Endothelial cell of hepatic sinusoid (primary cell): ENCODE measurements around the gene TCFL5.

Experiments used
- in situ Hi-C: cut with HindIII; loops from 2 replicates; pipeline ENCODE4 v1.10.0; 2017; ENCODE audit warnings: low sequenced_read_pairs

Gene TCFL5

GRCh38 chr20:62838128-62838891 lies 23.3 kb downstream of the TCFL5 start:
- in situ Hi-C loops: no loop called here

DNA sequence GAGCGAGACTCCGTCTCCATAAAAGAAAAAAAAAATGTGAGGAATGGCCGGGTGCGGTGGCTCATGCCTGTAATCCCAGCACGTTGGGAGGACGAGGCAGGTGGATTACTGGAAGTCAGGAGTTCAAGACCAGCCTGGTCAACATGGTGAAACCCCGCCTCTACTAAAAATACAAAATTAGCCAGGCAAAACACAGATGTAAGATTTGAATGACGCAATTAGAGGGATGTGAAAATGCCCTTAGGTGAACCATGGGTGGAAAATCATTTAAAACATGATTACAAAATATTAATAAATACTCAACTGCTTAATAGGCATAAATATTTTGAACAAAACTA lies 23.9 kb downstream of the TCFL5 start:
- in situ Hi-C loops: no loop called here

DNA sequence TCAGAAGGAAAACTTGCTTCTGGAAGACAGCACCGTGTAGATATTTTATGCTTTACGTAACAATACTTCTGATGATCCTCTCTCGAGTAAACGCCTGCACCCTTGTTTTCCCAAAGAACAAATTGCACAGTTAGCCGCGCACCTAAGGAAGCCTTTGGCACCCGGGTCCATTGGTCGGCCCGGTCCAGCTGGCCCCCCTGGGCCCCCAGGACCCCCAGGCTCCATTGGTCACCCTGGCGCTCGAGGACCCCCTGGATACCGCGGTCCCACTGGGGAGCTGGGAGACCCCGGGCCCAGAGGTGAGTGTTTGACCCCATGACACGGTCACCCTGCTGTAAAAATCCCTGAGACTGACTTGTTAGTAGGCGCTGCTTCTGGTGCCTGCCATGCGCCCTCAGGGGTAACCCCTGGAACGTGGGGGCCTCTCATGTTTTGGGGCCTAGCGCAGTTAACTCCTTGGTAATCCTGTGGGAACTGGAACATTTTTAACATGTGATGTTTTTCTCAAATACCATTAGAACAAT lies 24.6 kb downstream of the TCFL5 start:
- in situ Hi-C loops: no loop called here

- in situ Hi-C loops: no loop called here
These were observed 25.4 kb downstream of the TCFL5 start for GRCh38 chr20:62835931-62836861.

- in situ Hi-C loops: no loop called here
These were observed 26.5 kb downstream of the TCFL5 start for GRCh38 chr20:62834967-62835730.

DNA sequence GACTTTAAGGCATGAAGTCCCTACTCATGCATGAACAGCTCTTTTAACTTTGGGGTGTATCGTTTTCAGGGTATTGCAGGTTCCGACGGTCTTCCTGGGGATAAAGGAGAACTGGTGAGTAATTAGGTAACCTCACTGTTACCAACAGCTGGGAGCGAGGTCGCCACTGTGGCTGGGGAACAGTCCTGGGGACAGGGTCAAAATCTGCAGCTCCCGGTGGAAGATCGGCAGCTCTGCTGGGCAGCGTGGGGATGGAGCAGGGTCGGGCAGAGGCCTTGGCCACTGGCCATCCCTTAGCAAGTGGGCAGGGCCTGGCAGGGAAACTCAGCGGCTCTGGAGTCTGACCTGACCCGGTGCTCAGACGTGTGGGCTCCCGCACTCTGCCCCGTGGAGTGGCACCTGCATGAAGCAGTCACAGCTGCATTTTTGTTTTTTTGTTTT lies 28.7 kb downstream of the TCFL5 start:
- in situ Hi-C loops: no loop called here

- in situ Hi-C loops: no loop called here
These were observed 29.3 kb downstream of the TCFL5 start for GRCh38 chr20:62832212-62832922.

- in situ Hi-C loops: no loop called here
These were observed 29.8 kb downstream of the TCFL5 start for GRCh38 chr20:62831854-62832211.

- in situ Hi-C loops: no loop called here
These were observed 30.2 kb downstream of the TCFL5 start for GRCh38 chr20:62831361-62831788.

DNA sequence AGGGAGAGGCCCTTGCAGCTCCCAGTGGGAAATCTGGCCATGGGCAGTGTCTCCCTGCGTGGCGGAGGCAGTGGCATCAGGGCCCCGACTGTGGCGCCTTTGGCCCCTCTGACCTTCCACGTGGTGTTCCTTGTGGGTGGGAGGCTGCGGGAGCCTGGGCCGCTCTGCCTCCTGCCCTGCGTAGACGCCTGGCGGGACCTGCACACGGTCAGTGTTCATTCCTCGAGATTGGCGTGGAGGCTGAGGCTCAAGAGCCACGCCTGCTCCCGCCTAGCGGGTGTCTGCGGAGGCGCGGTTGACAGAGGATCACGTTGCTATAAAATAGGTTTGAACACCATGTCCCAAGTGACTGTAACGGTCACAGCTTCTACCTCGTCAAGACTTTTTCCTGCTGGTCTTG lies 30.8 kb downstream of the TCFL5 start:
- in situ Hi-C loops: no loop called here

DNA sequence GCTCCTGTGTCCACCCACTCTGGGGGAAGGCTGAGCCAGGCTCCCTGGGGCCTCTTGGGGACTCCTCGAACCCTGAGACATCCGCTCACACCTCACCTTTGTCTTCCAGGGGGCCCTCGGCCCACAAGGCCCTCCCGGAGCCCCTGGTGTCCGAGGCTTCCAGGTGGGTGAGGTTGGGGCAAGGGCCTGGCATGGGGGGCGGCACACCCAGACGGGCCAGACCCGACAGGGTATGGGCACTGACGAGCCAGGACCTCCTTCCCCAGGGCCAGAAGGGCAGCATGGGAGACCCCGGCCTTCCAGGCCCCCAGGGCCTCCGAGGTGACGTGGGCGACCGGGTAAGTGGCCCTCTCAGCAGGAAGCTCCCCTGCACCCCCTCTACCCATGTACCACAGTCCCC lies 31.4 kb downstream of the TCFL5 start:
- in situ Hi-C loops: no loop called here

DNA sequence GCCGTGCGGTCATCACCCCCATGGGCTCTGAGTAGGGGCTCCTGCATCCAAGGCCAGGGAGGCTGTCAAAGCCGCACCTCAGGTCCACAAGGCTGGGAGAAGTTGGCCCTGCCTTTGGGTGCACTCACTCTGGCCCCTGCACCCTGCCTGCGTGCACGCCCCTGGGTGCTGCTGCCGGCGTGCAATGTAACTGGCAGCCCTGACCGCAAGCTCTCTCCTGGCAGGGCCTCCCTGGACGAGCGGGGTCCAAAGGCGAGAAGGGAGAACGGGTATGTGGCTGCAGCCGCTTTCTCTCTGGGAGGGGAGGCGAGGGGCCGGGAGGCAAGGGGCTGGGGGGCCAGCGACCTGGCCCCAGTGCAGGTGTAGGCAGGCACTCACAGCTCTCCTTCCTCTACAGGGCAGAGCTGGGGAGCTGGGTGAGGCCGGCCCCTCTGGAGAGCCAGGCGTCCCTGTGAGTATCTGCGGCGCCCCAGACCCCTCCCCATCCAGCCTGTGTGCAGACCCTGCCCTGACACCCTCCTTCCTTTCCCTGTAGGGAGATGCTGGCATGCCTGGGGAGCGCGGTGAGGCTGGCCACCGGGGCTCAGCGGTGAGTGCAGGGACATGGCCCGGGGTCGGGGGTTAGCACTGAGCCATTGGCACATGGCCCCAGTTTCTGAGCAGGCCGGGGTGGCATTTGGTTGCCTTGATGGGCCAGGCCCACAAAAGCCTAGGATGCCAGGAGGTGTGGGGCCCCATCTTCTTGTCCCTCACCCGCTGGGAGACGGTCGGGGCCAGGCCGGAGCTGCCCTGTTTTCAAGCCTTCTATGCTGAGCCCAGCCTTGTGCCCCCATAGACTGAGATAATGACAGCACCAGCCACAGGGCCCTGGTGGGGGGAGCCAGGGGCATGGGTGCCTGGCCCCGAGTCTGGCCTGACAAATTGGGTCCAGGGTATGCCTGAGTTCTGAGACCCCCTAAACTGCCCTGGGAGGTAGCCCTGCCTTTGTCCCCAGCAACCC lies 32.1 kb downstream of the TCFL5 start:
- in situ Hi-C loops: no loop called here

DNA sequence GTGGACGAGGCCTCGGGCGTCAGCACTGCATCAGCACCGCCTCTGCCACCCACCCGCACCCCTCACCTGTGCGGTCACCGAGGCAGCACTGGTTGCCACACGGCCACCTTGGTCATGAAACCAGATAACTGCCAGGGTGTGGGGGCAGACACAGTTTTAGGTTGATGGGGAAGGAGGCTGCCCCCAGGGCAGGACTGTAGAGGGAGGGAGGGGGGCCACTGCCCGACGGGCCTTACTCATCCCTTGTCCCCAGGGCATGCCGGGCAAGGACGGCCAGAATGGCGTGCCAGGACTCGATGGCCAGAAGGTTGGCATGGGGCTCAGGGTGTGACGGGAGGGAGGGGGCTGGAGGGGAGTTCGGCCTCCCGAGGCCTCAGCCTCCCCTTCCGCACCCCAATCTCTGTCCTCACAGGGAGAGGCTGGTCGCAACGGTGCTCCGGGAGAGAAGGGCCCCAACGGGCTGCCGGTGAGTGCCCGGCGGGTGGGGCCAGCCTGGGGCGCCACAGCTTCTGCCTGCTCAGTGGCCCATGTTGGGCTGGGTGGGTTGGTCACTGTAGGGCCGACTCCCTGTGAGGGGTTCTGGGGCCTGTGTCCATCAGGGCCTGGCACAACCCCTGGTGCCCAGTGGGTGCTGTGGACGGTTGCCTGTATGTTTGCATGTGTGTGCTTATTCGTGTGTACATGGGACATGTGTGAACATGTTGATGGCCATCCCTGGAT lies 33.0 kb downstream of the TCFL5 start:
- in situ Hi-C loops: no loop called here

DNA sequence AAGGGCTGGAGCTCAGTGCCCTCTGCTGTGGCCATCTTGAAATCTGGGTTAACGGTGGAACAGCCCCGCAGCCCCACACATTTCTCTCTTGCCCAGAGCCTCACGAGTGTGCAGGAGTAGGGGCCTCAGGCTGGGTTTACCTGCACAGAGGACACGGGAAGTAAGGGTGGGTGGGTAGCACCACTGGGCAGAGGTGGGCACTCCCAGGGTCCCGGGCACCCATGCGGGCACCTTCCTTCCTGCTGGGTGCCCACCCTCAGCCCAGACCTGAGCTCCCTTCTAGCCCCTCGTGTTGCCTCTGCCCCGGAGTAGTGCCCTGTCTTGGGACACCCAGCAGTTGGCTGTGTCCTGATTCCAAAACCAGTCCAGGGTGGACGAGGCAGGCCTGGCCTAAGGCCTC lies 33.6 kb downstream of the TCFL5 start:
- in situ Hi-C loops: no loop called here

GRCh38 chr20:62827311-62828038 lies 34.1 kb downstream of the TCFL5 start:
- in situ Hi-C loops: no loop called here

- in situ Hi-C loops: no loop called here
These were observed 34.8 kb downstream of the TCFL5 start for GRCh38 chr20:62826646-62827310.

DNA sequence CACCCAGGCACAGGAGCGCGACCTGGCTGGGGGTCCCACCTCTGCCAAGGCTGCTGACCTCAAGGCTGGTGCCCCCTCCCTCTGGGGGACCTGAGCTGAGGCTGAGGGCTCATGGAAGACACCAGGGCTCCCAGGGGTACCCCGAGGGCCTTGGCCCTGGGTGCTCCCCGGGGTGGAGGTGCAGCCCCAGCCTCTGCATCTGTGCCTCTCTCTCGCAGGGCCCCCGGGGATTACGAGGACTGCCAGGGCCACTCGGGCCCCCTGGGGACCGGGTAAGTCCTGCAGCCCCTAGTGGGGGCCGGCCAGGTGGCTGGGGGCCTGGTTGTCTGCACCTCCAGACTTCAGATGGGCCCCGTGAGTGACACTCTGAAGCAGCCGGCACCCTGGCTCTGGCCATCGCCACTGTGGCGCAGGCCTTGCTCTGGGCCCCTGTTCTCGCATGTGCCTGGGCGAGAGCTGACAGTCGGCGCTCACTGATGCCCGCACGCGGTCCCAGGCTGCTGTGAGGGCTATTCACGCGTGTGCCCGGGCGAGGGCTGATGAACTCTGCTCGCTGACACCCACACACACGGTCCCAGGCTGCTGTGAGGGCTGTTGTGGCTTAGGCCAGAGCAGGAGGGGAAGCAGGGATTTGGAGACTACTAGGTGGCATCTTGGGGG lies 35.5 kb downstream of the TCFL5 start:
- in situ Hi-C loops: no loop called here
